HepG2 (cell line): ENCODE data around the gene PREX1. TPM values are rescaled to one million over a fixed set of nuclear protein-coding genes. Genes with fewer than 3 reads are reported as not detected.
A peak's percentile ranks its signal among the peaks of the same experiment; 100 is the strongest.
"Not testable (repeated sequence)": the region's sequence is repeated elsewhere in the genome, so short reads cannot be mapped to it uniquely, and the experiment has no call there.

Experiments
- ATAC-seq: fragments of 200-7000 bp; cut with Tn5 transposase; 3 replicates; pipeline ENCODE4 v1.9.1; 2020; ENCODE audit warnings: mild to moderate bottlenecking, moderate library complexity
- BruUV-seq: library from RNA; stranded (reverse); fragments of 400-500 nt; replicated peaks from 2 replicates; lab custom pipeline; 2021; lab: Mats Ljungman, UMichigan
- CTCF ChIA-PET: fragments of 300-600 bp; formaldehyde crosslinking; extraction: SDS; loops from one replicate; lab custom pipeline; 2021; ENCODE audit warnings: low total read pairs, inconsistent platforms, low intra/inter-chr PET ratio; lab: Yijun Ruan, JAX
- POLR2A ChIA-PET: fragments of 350-600 bp; sonication (Branson Sonifier 250); formaldehyde crosslinking; loops from one replicate; lab custom pipeline; 2020; ENCODE audit warnings: antibody characterized with exemption, inconsistent platforms; lab: Yijun Ruan, JAX
- DNase-seq: peaks from one replicate; pipeline ENCODE4 v3.0.0-alpha.2; 2015; ENCODE audit warnings: low spot score
- FAIRE-seq: peaks from 3 replicates; lab custom pipeline; 2011; peaks lifted over from hg19 to GRCh38; lab: Jason Lieb, UNC
- H2AFZ ChIP-seq: one replicate; pipeline ENCODE4 v1.6.1; 2011; ENCODE audit warnings: low read length, inconsistent platforms
- H3K27ac ChIP-seq: fragments of 300-600 bp; 3 replicates; pipeline ENCODE4 v1.8.0; 2011; ENCODE audit warnings: mixed run types, mild to moderate bottlenecking, mixed read lengths, low read length, inconsistent platforms; ENCODE audit not compliant: insufficient read depth; ENCODE audit errors: extremely low read length
- H3K27me3 ChIP-seq, 2 experiments: fragments of 200-600 bp in 1 of 2; 2 replicates in 1 of 2; 3 replicates in 1 of 2; pipeline versions ENCODE4 v1.6.0 to v1.8.0; 2011; ENCODE audit warnings: low read length in 2 of 2, mild to moderate bottlenecking in 2 of 2, moderate library complexity in 2 of 2, inconsistent platforms in 1 of 2; ENCODE audit not compliant: insufficient read depth in 2 of 2, control insufficient read depth in 1 of 2
- H3K36me3 ChIP-seq, 2 experiments: fragments of 200-600 bp in 1 of 2; replicated peaks in 1 of 2; 2 replicates in 1 of 2; 3 replicates in 1 of 2; pipeline versions ENCODE4 v1.5.1 to v1.8.0; 2011; ENCODE audit warnings: low read length in 2 of 2, inconsistent platforms in 1 of 2; ENCODE audit not compliant: insufficient read depth in 2 of 2, control insufficient read depth in 1 of 2
- H3K4me1 ChIP-seq: 2 replicates; pipeline ENCODE4 v1.5.1; 2012; ENCODE audit warnings: low read length, inconsistent platforms; ENCODE audit not compliant: insufficient read depth
- H3K4me2 ChIP-seq: 2 replicates; pipeline ENCODE4 v1.6.0; 2011; ENCODE audit warnings: low read depth, low read length, inconsistent platforms
- H3K4me3 ChIP-seq, 3 experiments: fragments of 200-600 bp in 1 of 3; sonication (generic), shearing (Covaris generic) in 1 of 3; replicated peaks in 1 of 3; 2 replicates each; pipeline ENCODE4 v1.5.1; 2011 to 2016; ENCODE audit warnings: low read length in 3 of 3, inconsistent platforms in 2 of 3, low read depth in 2 of 3, mild to moderate bottlenecking in 2 of 3, control low read depth in 1 of 3, mixed read lengths in 1 of 3; ENCODE audit not compliant: insufficient read depth in 1 of 3
- H3K79me2 ChIP-seq: one replicate; pipeline ENCODE4 v1.6.1; 2011; ENCODE audit warnings: low read length, inconsistent platforms; ENCODE audit not compliant: insufficient read depth
- H3K9ac ChIP-seq: 2 replicates; pipeline ENCODE4 v1.6.0; 2011; ENCODE audit warnings: mild to moderate bottlenecking, low read depth, low read length, inconsistent platforms; ENCODE audit not compliant: insufficient read depth
- H3K9me3 ChIP-seq: 2 replicates; pipeline ENCODE4 v1.5.1; 2012; ENCODE audit warnings: mild to moderate bottlenecking, low read length
- H4K20me1 ChIP-seq: 2 replicates; pipeline ENCODE4 v1.6.0; 2011; ENCODE audit warnings: inconsistent platforms, mild to moderate bottlenecking, low read length, moderate library complexity; ENCODE audit not compliant: insufficient read depth
- FOXA1 ChIP-seq, 2 experiments: fragments of 450-650 bp in 1 of 2; sonication (generic) in 1 of 2; formaldehyde crosslinking in 1 of 2; IDR thresholded peaks; 2 replicates each; pipeline versions ENCODE4 v1.4.0 to v1.6.1; 2016 to 2020; ENCODE audit warnings: missing genetic modification reagents in 1 of 2
- FOXA3 ChIP-seq: IDR thresholded peaks from 2 replicates; pipeline ENCODE4 v1.6.1; 2016; ENCODE audit warnings: missing genetic modification reagents, missing compliant biosample characterization
- FOXP1 ChIP-seq, 2 experiments: fragments of 450-650 bp in 1 of 2; IDR thresholded peaks; 2 replicates each; pipeline ENCODE4 v1.6.1; 2017 to 2018; ENCODE audit warnings: antibody characterized with exemption in 1 of 2
- HHEX ChIP-seq: IDR thresholded peaks from 2 replicates; pipeline ENCODE4 v1.6.1; 2016; ENCODE audit warnings: control low read depth
- LCORL ChIP-seq, 2 experiments: fragments of 450-650 bp in 1 of 2; sonication (generic) in 1 of 2; formaldehyde crosslinking in 1 of 2; IDR thresholded peaks; 2 replicates each; pipeline versions ENCODE4 v1.5.0 to v1.6.1; 2017 to 2020; ENCODE audit warnings: antibody characterized with exemption in 1 of 2, missing genetic modification reagents in 1 of 2
- TBX3 ChIP-seq: fragments of 450-650 bp; IDR thresholded peaks from 2 replicates; pipeline ENCODE4 v1.6.1; 2017; ENCODE audit warnings: antibody characterized with exemption, mild to moderate bottlenecking, inconsistent platforms, borderline replicate concordance
- ZFP36 ChIP-seq: fragments of 150-350 bp; IDR thresholded peaks from 2 replicates; pipeline ENCODE4 v1.6.1; 2018; ENCODE audit warnings: borderline replicate concordance, low read length, low read depth; ENCODE audit not compliant: partially characterized antibody
- WGBS: methylation state at CpG from one replicate; pipeline ENCODE4 v1.1.6; 2017; ENCODE audit warnings: low lambda C conversion rate; 5-methylcytosine and 5-hydroxymethylcytosine counted together
- in situ Hi-C: cut with HindIII; loops from 2 replicates; pipeline ENCODE4 v1.10.0; 2017; ENCODE audit warnings: low pct_unique_long_range_greater_than_20kb; ENCODE audit not compliant: extremely low pct_ligation_motif_present
- intact Hi-C: fragments of 100-400 bp; cut with micrococcal nuclease; formaldehyde crosslinking; loops from one replicate; pipeline ENCODE4 v1.10.0; 2022; ENCODE audit not compliant: unreplicated experiment
- polyA plus RNA-seq, 8 experiments: library from polyadenylated mRNA; depleted of rRNA in 3 of 8; stranded (reverse) in 7 of 8; unstranded in 1 of 8; fragments of >200 nt; fragmentation: Illumina TruSeq in 4 of 8; extraction: Trizol in 4 of 8; gene quantifications; 2 replicates each; pipeline versions ENCODE4 v1.2.1 to v1.2.3, GENCODE V29; 2011 to 2016; ENCODE audit warnings: low read depth in 4 of 8, missing spikeins in 1 of 8, mixed read lengths in 1 of 8; ENCODE audit not compliant: insufficient read depth in 1 of 8
- total RNA-seq, 5 experiments: library from RNA; depleted of rRNA; stranded (reverse); fragments of >200 nt; fragmentation: Illumina TruSeq; extraction: Trizol; gene quantifications; 2 replicates each; pipeline ENCODE4 v1.2.3, GENCODE V29; 2016; ENCODE audit warnings: low read depth in 1 of 5
- TF ChIP-seq, protein P1 (sequence below): IDR thresholded peaks from 2 replicates; pipeline ENCODE4 v1.6.1; 2016; ENCODE audit warnings: low read depth, missing genetic modification reagents, missing compliant biosample characterization
- TF ChIP-seq, protein P2 (sequence below): sonication (generic); formaldehyde crosslinking; IDR thresholded peaks from 2 replicates; pipeline ENCODE4 v1.4.0; 2020; ENCODE audit warnings: mild to moderate bottlenecking, missing genetic modification reagents, borderline replicate concordance

PREX1 gene
- total and polyA plus RNA-seq, 2 of the 13 experiments (the other 11 are each of a cell fraction or from before 2014, with no cell fraction given), result 0.02 to 0.04 TPM

DNA sequence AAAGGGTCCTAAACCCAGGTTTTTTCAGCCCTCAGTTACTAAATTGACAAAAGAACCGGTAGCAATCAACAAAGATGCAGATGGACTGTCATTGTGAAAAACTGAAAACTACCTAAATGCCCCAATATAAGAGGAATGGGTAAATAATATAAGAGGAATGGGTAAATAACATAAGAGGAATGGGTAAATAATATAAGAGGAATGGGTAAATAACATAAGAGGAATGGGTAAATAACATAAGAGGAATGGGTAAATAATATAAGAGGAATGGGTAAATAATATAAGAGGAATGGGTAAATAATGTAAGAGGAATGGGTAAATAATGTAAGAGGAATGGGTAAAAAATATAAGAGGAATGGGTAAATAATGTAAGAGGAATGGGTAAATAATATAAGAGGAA, 15.7 kb downstream of the PREX1 start:
- DNase-seq; H2AFZ ChIP-seq; H3K4me3 ChIP-seq; ATAC-seq; H3K4me2 ChIP-seq; H3K9ac ChIP-seq; CTCF ChIA-PET; intact Hi-C loops; BruUV-seq; POLR2A ChIA-PET; H3K36me3 ChIP-seq; H3K4me1 ChIP-seq; FAIRE-seq; H3K27ac ChIP-seq; H3K9me3 ChIP-seq; H3K79me2 ChIP-seq; in situ Hi-C loops; TF ChIP-seq FOXP1, FOXA1, LCORL (CRISPR knock-in tag; IDR thresholded peaks at IDR 0.05): not testable (repeated sequence)
- peaks cover 6 to 62% of the 10 kb centered on the region in 2 experiments; a peak in 4 of 5 replicates for H3K27me3 ChIP-seq
- 0% methylated on average over 1 of the region's 1 CpG for WGBS
- TF ChIP-seq TBX3 (peak; percentile 99), FOXP1 (IDR thresholded peaks at IDR 0.05) (peak; percentile 73), FOXA1 (IDR thresholded peaks at IDR 0.05) (peak; percentile 100), FOXA3 (CRISPR knock-in tag) (peak; percentile 72), ZFP36 (peak; percentile 55), HHEX (CRISPR knock-in tag) (peak; percentile 71), LCORL (IDR thresholded peaks at IDR 0.05) (0 out of 2 replicates have a peak, but pooled peaks have one; percentile 14)
- TF ChIP-seq, protein P1, sequence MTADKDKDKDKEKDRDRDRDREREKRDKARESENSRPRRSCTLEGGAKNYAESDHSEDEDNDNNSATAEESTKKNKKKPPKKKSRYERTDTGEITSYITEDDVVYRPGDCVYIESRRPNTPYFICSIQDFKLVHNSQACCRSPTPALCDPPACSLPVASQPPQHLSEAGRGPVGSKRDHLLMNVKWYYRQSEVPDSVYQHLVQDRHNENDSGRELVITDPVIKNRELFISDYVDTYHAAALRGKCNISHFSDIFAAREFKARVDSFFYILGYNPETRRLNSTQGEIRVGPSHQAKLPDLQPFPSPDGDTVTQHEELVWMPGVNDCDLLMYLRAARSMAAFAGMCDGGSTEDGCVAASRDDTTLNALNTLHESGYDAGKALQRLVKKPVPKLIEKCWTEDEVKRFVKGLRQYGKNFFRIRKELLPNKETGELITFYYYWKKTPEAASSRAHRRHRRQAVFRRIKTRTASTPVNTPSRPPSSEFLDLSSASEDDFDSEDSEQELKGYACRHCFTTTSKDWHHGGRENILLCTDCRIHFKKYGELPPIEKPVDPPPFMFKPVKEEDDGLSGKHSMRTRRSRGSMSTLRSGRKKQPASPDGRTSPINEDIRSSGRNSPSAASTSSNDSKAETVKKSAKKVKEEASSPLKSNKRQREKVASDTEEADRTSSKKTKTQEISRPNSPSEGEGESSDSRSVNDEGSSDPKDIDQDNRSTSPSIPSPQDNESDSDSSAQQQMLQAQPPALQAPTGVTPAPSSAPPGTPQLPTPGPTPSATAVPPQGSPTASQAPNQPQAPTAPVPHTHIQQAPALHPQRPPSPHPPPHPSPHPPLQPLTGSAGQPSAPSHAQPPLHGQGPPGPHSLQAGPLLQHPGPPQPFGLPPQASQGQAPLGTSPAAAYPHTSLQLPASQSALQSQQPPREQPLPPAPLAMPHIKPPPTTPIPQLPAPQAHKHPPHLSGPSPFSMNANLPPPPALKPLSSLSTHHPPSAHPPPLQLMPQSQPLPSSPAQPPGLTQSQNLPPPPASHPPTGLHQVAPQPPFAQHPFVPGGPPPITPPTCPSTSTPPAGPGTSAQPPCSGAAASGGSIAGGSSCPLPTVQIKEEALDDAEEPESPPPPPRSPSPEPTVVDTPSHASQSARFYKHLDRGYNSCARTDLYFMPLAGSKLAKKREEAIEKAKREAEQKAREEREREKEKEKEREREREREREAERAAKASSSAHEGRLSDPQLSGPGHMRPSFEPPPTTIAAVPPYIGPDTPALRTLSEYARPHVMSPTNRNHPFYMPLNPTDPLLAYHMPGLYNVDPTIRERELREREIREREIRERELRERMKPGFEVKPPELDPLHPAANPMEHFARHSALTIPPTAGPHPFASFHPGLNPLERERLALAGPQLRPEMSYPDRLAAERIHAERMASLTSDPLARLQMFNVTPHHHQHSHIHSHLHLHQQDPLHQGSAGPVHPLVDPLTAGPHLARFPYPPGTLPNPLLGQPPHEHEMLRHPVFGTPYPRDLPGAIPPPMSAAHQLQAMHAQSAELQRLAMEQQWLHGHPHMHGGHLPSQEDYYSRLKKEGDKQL (CRISPR knock-in tag), result peak; percentile 53; the same call in 1 of the 2 replicates
- TF ChIP-seq, protein P2, sequence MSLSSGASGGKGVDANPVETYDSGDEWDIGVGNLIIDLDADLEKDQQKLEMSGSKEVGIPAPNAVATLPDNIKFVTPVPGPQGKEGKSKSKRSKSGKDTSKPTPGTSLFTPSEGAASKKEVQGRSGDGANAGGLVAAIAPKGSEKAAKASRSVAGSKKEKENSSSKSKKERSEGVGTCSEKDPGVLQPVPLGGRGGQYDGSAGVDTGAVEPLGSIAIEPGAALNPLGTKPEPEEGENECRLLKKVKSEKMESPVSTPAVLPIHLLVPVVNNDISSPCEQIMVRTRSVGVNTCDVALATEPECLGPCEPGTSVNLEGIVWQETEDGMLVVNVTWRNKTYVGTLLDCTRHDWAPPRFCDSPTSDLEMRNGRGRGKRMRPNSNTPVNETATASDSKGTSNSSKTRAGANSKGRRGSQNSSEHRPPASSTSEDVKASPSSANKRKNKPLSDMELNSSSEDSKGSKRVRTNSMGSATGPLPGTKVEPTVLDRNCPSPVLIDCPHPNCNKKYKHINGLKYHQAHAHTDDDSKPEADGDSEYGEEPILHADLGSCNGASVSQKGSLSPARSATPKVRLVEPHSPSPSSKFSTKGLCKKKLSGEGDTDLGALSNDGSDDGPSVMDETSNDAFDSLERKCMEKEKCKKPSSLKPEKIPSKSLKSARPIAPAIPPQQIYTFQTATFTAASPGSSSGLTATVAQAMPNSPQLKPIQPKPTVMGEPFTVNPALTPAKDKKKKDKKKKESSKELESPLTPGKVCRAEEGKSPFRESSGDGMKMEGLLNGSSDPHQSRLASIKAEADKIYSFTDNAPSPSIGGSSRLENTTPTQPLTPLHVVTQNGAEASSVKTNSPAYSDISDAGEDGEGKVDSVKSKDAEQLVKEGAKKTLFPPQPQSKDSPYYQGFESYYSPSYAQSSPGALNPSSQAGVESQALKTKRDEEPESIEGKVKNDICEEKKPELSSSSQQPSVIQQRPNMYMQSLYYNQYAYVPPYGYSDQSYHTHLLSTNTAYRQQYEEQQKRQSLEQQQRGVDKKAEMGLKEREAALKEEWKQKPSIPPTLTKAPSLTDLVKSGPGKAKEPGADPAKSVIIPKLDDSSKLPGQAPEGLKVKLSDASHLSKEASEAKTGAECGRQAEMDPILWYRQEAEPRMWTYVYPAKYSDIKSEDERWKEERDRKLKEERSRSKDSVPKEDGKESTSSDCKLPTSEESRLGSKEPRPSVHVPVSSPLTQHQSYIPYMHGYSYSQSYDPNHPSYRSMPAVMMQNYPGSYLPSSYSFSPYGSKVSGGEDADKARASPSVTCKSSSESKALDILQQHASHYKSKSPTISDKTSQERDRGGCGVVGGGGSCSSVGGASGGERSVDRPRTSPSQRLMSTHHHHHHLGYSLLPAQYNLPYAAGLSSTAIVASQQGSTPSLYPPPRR, result peak; percentile 59; the same call in 1 of the 2 replicates
- TF ChIP-seq, all 625 proteins: peak for 9; not testable (repeated sequence) for 616
- not testable (repeated sequence) for H4K20me1 ChIP-seq
